C4-2B (cell line): Measurements from ENCODE around the gene FAM76B.

ENCODE experiments used
- CTCF ChIP-seq: fragments of 450-650 bp; conservative IDR thresholded peaks from 2 replicates; pipeline ENCODE4 v1.5.1; 2017; ENCODE audit warnings: mild to moderate bottlenecking
- ZFX ChIP-seq: fragments of 450-650 bp; IDR thresholded peaks from 2 replicates; pipeline ENCODE4 v1.6.1; 2017

GRCh38 chr11:95793116-95793515 is 3.5 kb upstream of the FAM76B start:
- no peak for TF ChIP-seq CTCF
- no peak for TF ChIP-seq ZFX
